ENCODE measurements around the gene ISL2. TPM values are rescaled to one million over a fixed set of nuclear protein-coding genes. Genes with fewer than 3 reads are reported as not detected.

The ISL2 gene
- total RNA-seq, 1 experiment from 2014 or later: 0.15 TPM

GRCh38 chr15:76320012-76320411 is 16.6 kb upstream of the ISL2 start:
- peaks cover 31% of the 10 kb centered on the region for H3K27me3 Mint-ChIP-seq (ENCODE audit: low read depth)
- Histone ChIP-seq H3K9ac (ENCODE audit: extremely low read depth, insufficient read length, low read length) (no peak overlapping the region), H3K27ac (ENCODE audit: insufficient read length, low read depth, low read length) (no peak overlapping the region), H3K14ac (ENCODE audit: insufficient read depth, low read length) (no peak overlapping the region), H2AFZ (ENCODE audit: low read length) (no peak overlapping the region), H2BK5ac (ENCODE audit: insufficient read length, low read length) (no peak overlapping the region), H3K9me3 (ENCODE audit: control insufficient read depth, low read depth, low read length) (no peaks in the 10 kb centered on the region), H2BK15ac (ENCODE audit: low read depth, low read length) (no peak overlapping the region), H4K5ac (ENCODE audit: insufficient read length, low read depth, low read length) (no peak overlapping the region), H3K27me3 (ENCODE audit: insufficient read depth, low read length) (no peaks in the 10 kb centered on the region), H4K20me1 (ENCODE audit: control insufficient read depth, insufficient read depth, insufficient read length) (no peaks in the 10 kb centered on the region), H3K23me2 (ENCODE audit: insufficient read length, low read depth, low read length, poor library complexity, severe bottlenecking) (no peaks in the 10 kb centered on the region), H3K18ac (ENCODE audit: insufficient read length, low read depth, low read length) (no peak overlapping the region), H4K8ac (replicated peaks; ENCODE audit: insufficient read length, low read depth, low read length) (no peak overlapping the region), H2AK5ac (ENCODE audit: insufficient read length, low read length) (no peak overlapping the region), H4K91ac (ENCODE audit: insufficient read length, low read depth, low read length) (no peak overlapping the region), H3K56ac (ENCODE audit: insufficient read length, low read depth, low read length) (no peak overlapping the region), H3T11ph (ENCODE audit: low read length) (no peak overlapping the region), H2BK12ac (ENCODE audit: insufficient read length, low read depth, low read length) (no peak overlapping the region), H3K4ac (ENCODE audit: low read depth, low read length) (no peak overlapping the region), H2BK120ac (ENCODE audit: low read depth, low read length, poor library complexity, severe bottlenecking) (no peak overlapping the region), H2BK20ac (ENCODE audit: low read depth, low read length, poor library complexity, severe bottlenecking) (no peak overlapping the region), H3K23ac (ENCODE audit: insufficient read length, low read depth, low read length) (no peak overlapping the region), H3K79me1 (ENCODE audit: insufficient read depth, low read depth, low read length, poor library complexity, severe bottlenecking) (no peaks in the 10 kb centered on the region), H3K4me1 (ENCODE audit: insufficient read depth, low read length) (no peaks in the 10 kb centered on the region), H3K79me2 (ENCODE audit: insufficient read depth, low read length) (no peaks in the 10 kb centered on the region), H3K4me2 (ENCODE audit: insufficient read depth, insufficient read length, low read length) (no peak overlapping the region)
- DNase-seq: no peak
- H3K4me1 Mint-ChIP-seq: peaks cover 0 to 3% of the 10 kb centered on the region in 2 experiments; a peak in 1 of 4 replicates
- H3K36me3 Mint-ChIP-seq (ENCODE audit: insufficient read depth in 1 of 3, low read depth in 3 of 3): no peaks in the 10 kb centered on the region
- no peak for TF ChIP-seq CTCF (conservative IDR thresholded peaks at IDR 0.05)
- H3K27ac Mint-ChIP-seq: no peak overlapping the region
- no CpG with 5 or more reads among the region's 6 CpGs for WGBS (ENCODE audit: extremely low coverage, insufficient read length, low lambda C conversion rate)
- H3K9me3 Mint-ChIP-seq: no peaks in the 10 kb centered on the region
- H3K4me3 Mint-ChIP-seq: no peak overlapping the region

Measured in H9 (cell line).